ENCODE measurements around the gene INVS. TPM values are rescaled to one million over a fixed set of nuclear protein-coding genes. Genes with fewer than 3 reads are reported as not detected.

The INVS gene
- total and polyA plus RNA-seq, 2 of the 4 experiments (the other 2 are of a cell fraction): 9.2 to 33.5 TPM

DNA sequence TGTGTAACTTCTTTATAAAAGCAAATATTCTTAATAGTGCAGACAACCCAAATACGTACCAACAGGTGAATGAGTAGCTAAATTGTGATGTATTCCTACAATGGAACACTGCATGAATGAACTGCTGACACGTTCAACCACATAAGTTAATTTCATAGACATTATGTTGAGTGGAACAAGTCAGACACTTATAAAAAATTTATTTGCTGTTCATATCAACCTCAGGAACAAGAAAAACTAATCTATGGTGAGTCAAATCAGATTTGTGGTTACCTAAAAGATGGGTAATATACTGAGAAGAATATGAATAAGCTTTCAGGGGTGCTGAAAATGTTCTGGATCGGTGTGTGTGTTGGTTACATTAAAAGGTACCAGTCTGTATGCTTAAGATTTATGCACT is 35.7 kb downstream of the INVS start:
- H2BK15ac ChIP-seq (ENCODE audit: low read depth, low read length): no peak overlapping the region
- H3K18ac ChIP-seq (ENCODE audit: low read depth, low read length): no peak overlapping the region
- no peaks in the 10 kb centered on the region for H4K20me1 ChIP-seq (ENCODE audit: insufficient read depth, low read length)
- H3K27ac ChIP-seq (ENCODE audit: insufficient read depth, low read length): no peak overlapping the region
- TF ChIP-seq NFE2L2 (IDR thresholded peaks at IDR 0.05; ENCODE audit: low read depth, low read length) (no peak), FOS (IDR thresholded peaks at IDR 0.05; ENCODE audit: low read depth, low read length) (no peak), BHLHE40 (IDR thresholded peaks at IDR 0.05; ENCODE audit: low read depth, low read length) (no peak), USF2 (IDR thresholded peaks at IDR 0.05; ENCODE audit: low read depth, low read length) (no peak), RCOR1 (IDR thresholded peaks at IDR 0.05; ENCODE audit: insufficient replicate concordance, low read length) (no peak), CEBPB (IDR thresholded peaks at IDR 0.05; ENCODE audit: low read depth, low read length) (no peak), ELK1 (IDR thresholded peaks at IDR 0.05; ENCODE audit: borderline replicate concordance, low read depth, low read length) (no peak), CHD1 (IDR thresholded peaks at IDR 0.05; ENCODE audit: low read depth, low read length) (no peak), MAFK (IDR thresholded peaks at IDR 0.05; ENCODE audit: low read depth, low read length) (no peak), RAD21 (IDR thresholded peaks at IDR 0.05; ENCODE audit: low read length) (no peak), MXI1 (IDR thresholded peaks at IDR 0.05; ENCODE audit: borderline replicate concordance, low read depth, low read length) (no peak), POLR2A (IDR thresholded peaks at IDR 0.05; ENCODE audit: low read depth, low read length) (no peak), SMC3 (IDR thresholded peaks at IDR 0.05; ENCODE audit: low read depth, low read length) (no peak), MAZ (IDR thresholded peaks at IDR 0.05; ENCODE audit: borderline replicate concordance, low read depth, low read length) (no peak), RFX5 (IDR thresholded peaks at IDR 0.05; ENCODE audit: low read depth, low read length) (no peak)
- TF ChIP-seq, protein P1, sequence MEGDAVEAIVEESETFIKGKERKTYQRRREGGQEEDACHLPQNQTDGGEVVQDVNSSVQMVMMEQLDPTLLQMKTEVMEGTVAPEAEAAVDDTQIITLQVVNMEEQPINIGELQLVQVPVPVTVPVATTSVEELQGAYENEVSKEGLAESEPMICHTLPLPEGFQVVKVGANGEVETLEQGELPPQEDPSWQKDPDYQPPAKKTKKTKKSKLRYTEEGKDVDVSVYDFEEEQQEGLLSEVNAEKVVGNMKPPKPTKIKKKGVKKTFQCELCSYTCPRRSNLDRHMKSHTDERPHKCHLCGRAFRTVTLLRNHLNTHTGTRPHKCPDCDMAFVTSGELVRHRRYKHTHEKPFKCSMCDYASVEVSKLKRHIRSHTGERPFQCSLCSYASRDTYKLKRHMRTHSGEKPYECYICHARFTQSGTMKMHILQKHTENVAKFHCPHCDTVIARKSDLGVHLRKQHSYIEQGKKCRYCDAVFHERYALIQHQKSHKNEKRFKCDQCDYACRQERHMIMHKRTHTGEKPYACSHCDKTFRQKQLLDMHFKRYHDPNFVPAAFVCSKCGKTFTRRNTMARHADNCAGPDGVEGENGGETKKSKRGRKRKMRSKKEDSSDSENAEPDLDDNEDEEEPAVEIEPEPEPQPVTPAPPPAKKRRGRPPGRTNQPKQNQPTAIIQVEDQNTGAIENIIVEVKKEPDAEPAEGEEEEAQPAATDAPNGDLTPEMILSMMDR (conservative IDR thresholded peaks at IDR 0.05; ENCODE audit: low read depth, low read length): no peak
- no peak overlapping the region for H2AK9ac ChIP-seq (replicated peaks; ENCODE audit: low read depth, low read length, poor library complexity)
- 0 out of 4 replicates have a peak, but pooled peaks cover 2 to 8% of the 10 kb centered on the region in 2 experiments for H3K79me1 ChIP-seq (ENCODE audit: low read depth in 1 of 2, low read length in 2 of 2)
- no peak overlapping the region for H4K5ac ChIP-seq (ENCODE audit: low read depth, low read length)
- intact Hi-C loops (cut with micrococcal nuclease) (loop anchor here (10.0 kb wide), 1 partner anchor 50 kb away; no protein-coding TSS in a partner anchor), in situ Hi-C loops (cut with MboI; ENCODE audit: low sequenced_read_pairs) (no loop called here), dilution Hi-C loops (cut with HindIII; ENCODE audit: low sequenced_read_pairs, unreplicated experiment) (no loop called here)
- no peak overlapping the region for H3K4me3 ChIP-seq (ENCODE audit: insufficient read depth, low read depth, low read length)
- ChIA-PET POLR2A (ENCODE audit: unreplicated experiment) (no interaction called here), CTCF (no interaction called here)
- H3K4me1 ChIP-seq (ENCODE audit: control insufficient read depth, insufficient read depth, low read length): no peaks in the 10 kb centered on the region
- H2AFZ ChIP-seq (replicated peaks; ENCODE audit: low read length, poor library complexity): no peak overlapping the region
- no peaks in the 10 kb centered on the region for H3K27me3 ChIP-seq (ENCODE audit: control insufficient read depth, insufficient read depth, low read length)
- no peak for ATAC-seq (ENCODE audit: low read depth)
- H2BK120ac ChIP-seq (ENCODE audit: low read depth, low read length): no peak overlapping the region
- H4K8ac ChIP-seq (ENCODE audit: low read depth in 2 of 2, low read length in 2 of 2): no peak overlapping the region
- no peak overlapping the region for H4K91ac ChIP-seq (ENCODE audit: insufficient read depth, low read depth, low read length)
- H2AK5ac ChIP-seq (ENCODE audit: low read depth, low read length): no peak overlapping the region
- no peak overlapping the region for H3K4ac ChIP-seq (ENCODE audit: low read depth, low read length)
- no peak overlapping the region for H3K23ac ChIP-seq (ENCODE audit: low read depth, low read length)
- H3K9ac ChIP-seq (ENCODE audit: low read depth, low read length): no peak overlapping the region
- H3K56ac ChIP-seq (ENCODE audit: extremely low read depth, insufficient read depth, low read length): no peak overlapping the region
- H2BK5ac ChIP-seq (ENCODE audit: low read depth, low read length, poor library complexity, severe bottlenecking): no peak overlapping the region
- H2BK20ac ChIP-seq (ENCODE audit: low read depth, low read length): no peak overlapping the region
- H3K9me3 ChIP-seq (ENCODE audit: control insufficient read depth, insufficient read depth, low read length): no peaks in the 10 kb centered on the region
- H3K4me2 ChIP-seq (ENCODE audit: low read depth, low read length): no peak overlapping the region
- no peak overlapping the region for H3K14ac ChIP-seq (replicated peaks; ENCODE audit: low read depth, low read length)
- no TSS peak for BruUV-seq (replicated peaks)
- no CpG with 5 or more reads among the region's 3 CpGs for WGBS, 2 experiments (ENCODE audit: extremely low coverage in 2 of 2, insufficient read length in 1 of 2)
- no peaks in the 10 kb centered on the region for H3K9me1 ChIP-seq (ENCODE audit: insufficient read depth, low read length)
- peaks cover 1% of the 10 kb centered on the region; the same call in 1 of the 2 replicates for H3K36me3 ChIP-seq (ENCODE audit: control insufficient read depth, insufficient read depth, low read length)
- DNase-seq: no peak
